Stimulated activated CD4-positive, alpha-beta T cell treated with anti-CD3 and anti-CD28 coated beads, Interleukin-15, amount 100 ng/mL, for 48 hours (primary cell): Measurements from ENCODE around the gene UNC13B.
"Not testable (repeated sequence)": the region's sequence is repeated elsewhere in the genome, so short reads cannot be mapped to it uniquely, and the experiment has no call there.

Experiments
- DNase-seq, 2 donors: peaks; one replicate each; pipeline ENCODE4 v3.0.0-alpha.2; 2020; ENCODE audit warnings: low read depth in 2 of 2

UNC13B gene

DNA sequence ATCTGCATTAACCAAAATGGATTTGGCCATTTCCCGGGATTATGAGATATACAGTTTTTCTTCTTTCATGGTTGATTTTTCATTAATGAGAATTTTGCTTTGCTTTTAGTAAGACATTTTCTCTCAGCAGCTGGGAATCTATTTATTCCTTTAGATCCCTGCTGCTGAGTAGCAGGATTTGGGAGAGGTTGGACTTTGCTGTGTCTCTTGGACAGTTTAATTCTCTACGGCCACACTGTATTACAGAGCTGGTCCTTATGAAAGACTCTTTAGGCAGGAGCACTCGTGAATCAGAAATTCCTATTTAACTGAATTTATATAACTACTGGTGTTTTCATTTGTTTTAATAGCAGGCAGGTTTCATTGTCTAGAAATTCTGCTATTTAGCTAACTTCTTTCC, 1.6 kb downstream of the UNC13B start:
- no peak for DNase-seq

GRCh38 chr9:35164711-35165110, 2.9 kb downstream of the UNC13B start:
- no peak for DNase-seq

DNA sequence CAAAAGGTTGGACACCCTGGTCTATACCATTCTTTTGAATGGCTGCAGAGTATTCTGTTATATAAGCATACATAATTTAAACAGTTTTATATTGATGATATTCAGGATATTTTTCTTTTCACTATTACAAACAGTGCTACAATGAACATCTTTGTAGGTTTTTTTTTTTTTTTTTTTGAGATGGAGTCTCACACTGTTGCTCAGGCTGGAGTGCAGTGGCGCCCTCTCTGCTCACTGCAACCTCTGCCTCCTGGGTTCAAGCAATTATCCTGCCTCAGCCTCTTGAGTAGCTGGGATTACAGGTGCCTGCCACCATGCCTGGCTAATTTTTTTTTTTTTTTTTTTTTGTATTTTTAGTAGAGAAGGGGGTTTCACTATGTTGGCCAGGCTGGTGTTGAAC, 5.6 kb downstream of the UNC13B start:
- not testable (repeated sequence) for DNase-seq

GRCh38 chr9:35168963-35169362, 7.2 kb downstream of the UNC13B start:
- DNase-seq = no peak

DNA sequence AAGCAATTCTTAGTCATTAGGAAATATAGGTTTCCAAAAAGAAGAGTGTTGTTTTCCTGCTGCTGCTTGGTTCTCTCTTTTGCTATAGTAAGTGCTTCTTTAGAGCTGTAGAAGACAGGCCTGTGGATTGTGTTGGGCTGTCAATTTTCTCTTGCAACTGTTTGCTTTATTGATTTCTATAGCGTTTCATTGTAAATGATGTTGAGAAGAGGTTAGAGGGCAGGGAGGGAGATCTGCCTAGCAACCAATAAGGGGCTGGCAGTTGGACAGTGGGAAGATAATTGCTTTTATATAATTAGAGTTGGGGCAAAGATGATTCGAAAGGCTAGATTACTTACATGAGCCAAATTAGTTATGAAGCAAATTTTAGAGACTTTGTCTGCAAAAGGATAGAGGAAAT, 11.1 kb downstream of the UNC13B start:
- no peak for DNase-seq

GRCh38 chr9:35177520-35177919, 15.7 kb downstream of the UNC13B start:
- DNase-seq = no peak

- no peak for DNase-seq
Observed at GRCh38 chr9:35179347-35180280, 17.8 kb downstream of the UNC13B start.

DNA sequence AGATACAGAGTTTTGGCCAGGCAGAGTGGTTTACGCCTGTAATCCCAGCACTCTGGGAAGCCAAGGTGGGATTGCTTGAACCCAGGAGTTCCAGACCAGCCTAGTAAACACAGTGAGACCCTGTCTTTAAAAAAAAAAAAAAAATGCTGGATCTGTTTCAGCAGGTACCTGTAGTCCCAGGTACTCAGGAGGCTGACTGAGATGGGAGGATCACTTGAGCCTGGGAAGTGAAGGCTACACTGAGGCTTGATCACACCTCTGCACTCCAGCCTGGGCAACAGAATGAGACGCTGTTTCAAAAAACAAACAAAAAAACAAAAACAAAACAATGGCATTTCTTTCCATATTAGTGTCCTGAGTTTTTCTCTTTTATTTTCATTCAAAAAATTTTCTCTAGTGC, 19.0 kb downstream of the UNC13B start:
- DNase-seq = no peak

DNA sequence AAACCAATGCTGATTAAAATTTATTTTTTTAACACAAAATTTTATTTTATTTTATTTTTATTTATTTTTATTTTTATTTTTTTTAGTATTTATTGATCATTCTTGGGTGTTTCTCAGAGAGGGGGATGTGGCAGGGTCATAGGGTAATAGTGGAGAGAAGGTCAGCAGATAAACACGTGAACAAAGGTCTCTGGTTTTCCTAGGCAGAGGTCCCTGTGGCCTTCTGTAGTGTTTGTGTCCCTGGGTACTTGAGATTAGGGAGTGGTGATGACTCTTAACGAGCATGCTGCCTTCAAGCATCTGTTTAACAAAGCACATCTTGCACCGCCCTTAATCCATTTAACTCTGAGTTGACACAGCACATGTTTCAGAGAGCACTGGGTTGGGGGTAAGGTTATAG, 20.6 kb downstream of the UNC13B start:
- DNase-seq = not testable (repeated sequence)

DNA sequence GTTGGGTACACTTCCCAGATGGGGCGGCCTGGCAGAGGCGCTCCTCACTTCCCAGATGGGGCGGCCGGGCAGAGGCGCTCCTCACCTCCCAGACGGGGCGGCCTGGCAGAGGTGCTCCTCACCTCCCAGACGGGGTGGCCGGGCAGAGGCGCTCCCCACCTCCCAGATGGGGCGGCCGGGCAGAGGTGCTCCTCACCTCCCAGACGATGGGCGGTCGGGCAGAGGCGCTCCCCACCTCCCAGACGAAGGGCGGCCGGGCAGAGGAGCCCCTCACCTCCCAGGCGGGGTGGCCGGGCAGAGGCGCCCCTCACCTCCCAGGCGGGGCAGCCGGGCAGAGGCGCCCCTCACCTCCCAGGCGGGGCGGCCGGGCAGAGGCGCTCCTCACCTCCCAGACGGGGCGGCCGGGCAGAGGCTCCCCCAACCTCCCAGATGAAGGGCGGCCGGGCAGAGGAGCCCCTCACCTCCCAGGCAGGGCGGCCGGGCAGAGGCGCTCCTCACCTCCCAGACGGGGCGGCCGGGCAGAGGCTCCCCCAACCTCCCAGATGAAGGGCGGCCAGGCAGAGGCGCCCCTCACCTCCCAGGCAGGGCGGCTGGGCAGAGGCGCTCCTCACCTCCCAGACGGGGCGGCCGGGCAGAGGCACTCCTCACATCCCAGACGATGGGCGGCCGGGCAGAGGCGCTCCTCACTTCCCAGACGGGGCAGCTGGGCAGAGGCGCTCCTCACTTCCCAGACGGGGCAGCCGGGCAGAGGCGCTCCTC, 21.4 kb downstream of the UNC13B start:
- DNase-seq = not testable (repeated sequence)

DNA sequence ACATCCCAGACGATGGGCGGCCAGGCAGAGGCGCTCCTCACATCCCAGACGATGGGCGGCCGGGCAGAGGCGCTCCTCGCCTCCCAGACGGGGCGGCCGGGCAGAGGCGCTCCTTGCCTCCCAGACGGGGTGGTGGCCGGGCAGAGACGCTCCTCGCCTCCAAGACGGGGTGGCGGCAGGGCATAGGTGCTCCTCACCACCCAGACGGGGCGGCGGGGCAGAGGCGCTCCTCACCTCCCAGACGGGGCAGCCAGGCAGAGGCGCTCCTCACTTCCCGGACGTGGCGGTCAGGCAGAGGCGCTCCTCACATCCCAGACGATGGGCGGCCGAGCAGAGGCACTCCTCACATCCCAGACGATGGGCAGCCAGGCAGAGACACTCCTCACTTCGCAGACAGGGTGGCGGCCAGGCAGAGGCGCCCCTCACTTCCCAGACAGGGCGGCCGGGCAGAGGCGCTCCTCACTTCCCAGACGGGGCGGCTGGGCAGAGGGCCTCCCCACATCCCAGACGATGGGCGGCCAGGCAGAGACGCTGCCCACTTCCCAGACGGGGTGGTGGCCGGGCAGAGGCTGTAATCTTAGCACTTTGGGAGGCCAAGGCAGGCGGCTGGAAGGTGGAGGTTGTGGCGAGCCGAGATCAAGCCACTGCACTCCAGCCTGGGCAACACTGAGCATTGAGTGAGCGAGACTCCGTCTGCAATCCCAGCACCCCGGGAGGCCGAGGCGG, 22.1 kb downstream of the UNC13B start:
- DNase-seq = not testable (repeated sequence)

DNA sequence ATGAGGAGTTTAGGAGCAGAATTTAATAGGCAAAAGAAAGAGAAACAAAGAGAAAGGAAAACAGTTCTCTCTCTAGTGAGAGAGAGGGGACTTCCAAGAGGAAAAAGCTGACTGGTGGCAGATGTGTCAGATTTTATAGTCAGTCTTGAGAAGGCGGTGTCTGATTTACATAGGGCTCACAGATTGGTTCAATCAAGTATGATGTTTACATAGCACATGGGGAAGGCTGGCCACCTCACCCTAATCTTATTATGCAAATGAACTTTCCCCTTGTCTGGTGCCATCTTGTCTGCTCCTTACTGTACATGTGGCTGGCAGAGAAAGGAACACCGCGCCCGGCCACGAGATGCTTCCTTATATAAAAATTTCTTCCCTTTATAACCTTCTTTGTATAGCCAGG, 24.7 kb downstream of the UNC13B start:
- no peak for DNase-seq

GRCh38 chr9:35190203-35190602, 28.4 kb downstream of the UNC13B start:
- DNase-seq = no peak

- no peak for DNase-seq
Observed at GRCh38 chr9:35191105-35191504, 29.3 kb downstream of the UNC13B start.

DNA sequence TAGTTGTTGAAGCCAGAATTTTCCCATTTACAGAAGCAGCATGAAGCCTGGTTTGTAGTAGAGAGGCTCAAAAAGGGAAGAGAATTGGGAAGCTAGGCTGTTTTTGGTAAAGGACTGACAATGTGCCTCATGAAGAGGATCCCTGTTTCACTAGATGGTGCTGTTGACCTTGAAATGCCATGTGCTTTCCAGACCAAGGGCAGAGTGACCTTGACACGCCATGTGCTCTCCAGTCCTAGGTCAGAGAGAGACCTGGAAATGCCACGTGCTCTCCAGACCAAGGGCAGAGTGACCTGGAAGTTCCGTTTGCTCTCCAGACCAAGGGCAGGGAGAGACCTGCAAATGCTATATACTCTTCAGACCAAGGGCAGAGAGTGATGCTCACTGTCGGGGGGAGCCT, 32.0 kb downstream of the UNC13B start:
- DNase-seq = no peak

DNA sequence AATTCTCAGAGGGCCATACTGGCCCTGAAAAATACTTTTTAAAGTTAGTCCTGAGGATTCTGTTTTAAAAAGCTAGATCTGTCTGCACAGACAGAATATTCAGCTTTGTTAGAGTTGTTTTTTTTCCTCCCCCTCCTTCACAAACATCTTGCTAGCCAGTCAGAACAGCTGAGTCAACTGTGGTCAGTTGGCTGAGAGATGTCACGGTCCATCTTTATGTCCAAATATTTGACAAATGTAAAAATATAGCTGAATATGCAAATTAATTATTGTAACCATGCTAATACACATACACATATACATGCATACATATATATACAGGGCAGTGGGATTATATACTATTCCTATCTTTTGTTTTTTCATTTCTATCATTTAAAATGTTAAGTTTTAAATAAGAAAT, 33.9 kb downstream of the UNC13B start:
- no peak for DNase-seq

- DNase-seq = no peak
Observed at GRCh38 chr9:35198191-35198590, 36.4 kb downstream of the UNC13B start.

DNA sequence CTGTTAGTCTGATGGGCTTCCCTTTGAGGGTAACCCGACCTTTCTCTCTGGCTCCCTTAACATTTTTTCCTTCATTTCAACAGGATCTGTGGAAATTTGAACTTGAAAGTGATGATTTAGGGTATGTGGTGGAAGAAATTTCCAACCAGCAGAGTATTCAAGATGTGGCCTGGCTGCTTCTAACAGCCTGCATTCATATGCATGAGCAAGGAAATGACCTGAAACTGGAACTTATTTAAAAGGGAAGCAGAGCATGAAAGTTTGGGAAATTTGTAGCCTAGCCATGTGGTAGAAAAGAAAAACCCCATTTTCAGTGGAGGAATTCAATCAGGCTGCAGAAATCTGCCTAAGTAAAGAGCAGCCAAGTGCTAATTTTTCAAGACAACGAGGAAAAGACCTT, 41.7 kb downstream of the UNC13B start:
- no peak for DNase-seq

- DNase-seq = no peak
Observed at GRCh38 chr9:35205340-35205739, 43.5 kb downstream of the UNC13B start.

DNA sequence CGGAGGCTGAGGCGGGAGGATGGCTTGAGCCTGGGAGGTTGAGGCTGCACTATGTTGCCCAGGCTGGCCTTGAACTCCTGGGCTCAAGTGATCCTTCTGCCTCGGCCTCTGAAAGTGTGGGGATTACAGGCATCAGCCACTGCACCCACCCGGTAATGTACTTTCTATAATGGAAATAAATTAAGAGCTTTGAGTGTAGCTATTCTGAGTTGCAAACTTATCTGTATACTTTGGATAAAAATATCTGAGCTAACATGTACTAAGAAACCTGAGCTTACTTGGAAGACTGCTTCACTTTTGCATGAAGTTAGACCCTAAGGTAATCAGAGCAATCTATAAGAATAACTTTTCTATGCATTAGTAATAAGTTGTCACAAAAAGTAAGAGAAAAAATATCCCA, 50.0 kb downstream of the UNC13B start:
- no peak for DNase-seq

DNA sequence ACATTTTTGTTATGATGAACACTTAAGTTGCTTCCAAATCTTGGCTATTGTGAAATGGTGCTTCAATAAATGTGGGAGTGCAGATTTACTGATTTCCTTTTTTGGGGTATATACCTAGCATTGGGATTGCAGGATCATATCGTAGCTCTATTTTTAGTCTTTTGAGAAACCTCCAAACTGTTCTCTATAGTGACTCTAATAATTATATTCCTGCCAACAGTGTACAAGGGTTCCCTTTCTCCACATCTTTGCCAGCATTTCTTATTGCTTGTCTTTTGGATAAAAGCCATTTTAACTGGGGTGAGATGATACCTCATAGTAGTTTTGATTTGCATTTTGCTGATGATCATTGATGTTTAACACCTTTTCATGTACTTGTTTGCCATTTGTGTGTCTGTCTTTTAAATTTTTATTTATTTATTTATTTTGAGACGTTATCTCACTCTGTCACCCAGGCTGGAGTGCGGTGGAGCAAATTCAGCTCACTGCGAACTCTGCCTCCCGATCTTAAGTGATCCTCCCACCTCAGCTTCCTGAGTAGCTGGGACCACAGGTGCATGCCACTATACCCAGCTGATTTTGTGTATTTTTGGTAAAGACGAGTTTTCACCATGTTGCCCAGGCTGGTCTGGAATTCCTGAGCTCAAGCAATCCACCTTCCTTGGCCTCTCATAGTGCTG, 59.0 kb downstream of the UNC13B start:
- DNase-seq = no peak

DNA sequence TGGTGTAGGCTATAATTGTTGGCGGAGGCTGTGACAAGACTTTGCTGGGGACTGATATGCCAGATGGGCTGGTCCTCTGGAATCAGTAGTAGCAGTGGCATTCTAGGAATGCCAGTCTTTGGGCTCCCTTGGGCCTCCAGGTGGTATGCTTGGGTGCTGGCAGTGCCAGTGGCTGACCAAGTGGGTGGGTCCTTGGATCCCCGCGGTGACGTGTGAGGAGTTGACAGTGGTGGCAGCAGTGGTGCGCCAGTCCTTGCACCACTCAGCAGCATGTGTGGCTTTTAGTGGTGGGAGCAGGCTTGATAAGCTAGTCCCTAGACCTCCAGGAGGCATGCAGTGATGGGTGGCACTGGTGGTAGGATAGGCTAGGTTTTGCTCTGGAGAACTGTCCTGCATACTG, 63.9 kb downstream of the UNC13B start:
- no peak for DNase-seq
